Measurements from ENCODE around the gene IMPG2.

Gene IMPG2

GRCh38 chr3:101266566-101266965 is 53.8 kb downstream of the IMPG2 start:
- TF ChIP-seq POU2F2 (IDR thresholded peaks at IDR 0.05; ENCODE audit: low read depth, low read length) (no peak), TAF1 (IDR thresholded peaks at IDR 0.05; ENCODE audit: low read depth, low read length) (no peak), POLR2A (IDR thresholded peaks at IDR 0.05; ENCODE audit: low read depth, low read length) (no peak), POLR2AphosphoS5 (IDR thresholded peaks at IDR 0.05; ENCODE audit: low read depth, low read length) (no peak), SPI1 (IDR thresholded peaks at IDR 0.05; ENCODE audit: low read depth, low read length) (no peak), PAX5 (IDR thresholded peaks at IDR 0.05; ENCODE audit: insufficient read depth, low read length, severe bottlenecking) (no peak)
- FAIRE-seq, result no peak
- DNase-seq (ENCODE audit: insufficient read length, low spot score), result no peak

- FAIRE-seq, result no peak
- DNase-seq (ENCODE audit: insufficient read length, low spot score), result no peak
- no peak for TF ChIP-seq TAF1 (IDR thresholded peaks at IDR 0.05; ENCODE audit: low read depth, low read length)
- no peak for TF ChIP-seq POU2F2 (IDR thresholded peaks at IDR 0.05; ENCODE audit: low read depth, low read length)
- TF ChIP-seq POLR2AphosphoS5 (IDR thresholded peaks at IDR 0.05; ENCODE audit: low read depth, low read length), result no peak
- no peak for TF ChIP-seq SPI1 (IDR thresholded peaks at IDR 0.05; ENCODE audit: low read depth, low read length)
- TF ChIP-seq PAX5 (IDR thresholded peaks at IDR 0.05; ENCODE audit: insufficient read depth, low read length, severe bottlenecking), result no peak
- no peak for TF ChIP-seq POLR2A (IDR thresholded peaks at IDR 0.05; ENCODE audit: low read depth, low read length)
These were observed 54.3 kb downstream of the IMPG2 start for GRCh38 chr3:101266071-101266470.

GRCh38 chr3:101262393-101263240 is 57.8 kb downstream of the IMPG2 start:
- no peak for TF ChIP-seq TAF1 (IDR thresholded peaks at IDR 0.05; ENCODE audit: low read depth, low read length)
- no peak for TF ChIP-seq POLR2A (IDR thresholded peaks at IDR 0.05; ENCODE audit: low read depth, low read length)
- TF ChIP-seq SPI1 (IDR thresholded peaks at IDR 0.05; ENCODE audit: low read depth, low read length), result no peak
- no peak for TF ChIP-seq POLR2AphosphoS5 (IDR thresholded peaks at IDR 0.05; ENCODE audit: low read depth, low read length)
- TF ChIP-seq PAX5 (IDR thresholded peaks at IDR 0.05; ENCODE audit: insufficient read depth, low read length, severe bottlenecking), result no peak
- TF ChIP-seq POU2F2 (IDR thresholded peaks at IDR 0.05; ENCODE audit: low read depth, low read length), result no peak
- FAIRE-seq (no peak), DNase-seq (ENCODE audit: insufficient read length, low spot score) (no peak)

GRCh38 chr3:101261506-101261905 is 58.9 kb downstream of the IMPG2 start:
- TF ChIP-seq TAF1 (IDR thresholded peaks at IDR 0.05; ENCODE audit: low read depth, low read length) (no peak), SPI1 (IDR thresholded peaks at IDR 0.05; ENCODE audit: low read depth, low read length) (no peak), POU2F2 (IDR thresholded peaks at IDR 0.05; ENCODE audit: low read depth, low read length) (no peak), POLR2A (IDR thresholded peaks at IDR 0.05; ENCODE audit: low read depth, low read length) (no peak), POLR2AphosphoS5 (IDR thresholded peaks at IDR 0.05; ENCODE audit: low read depth, low read length) (no peak), PAX5 (IDR thresholded peaks at IDR 0.05; ENCODE audit: insufficient read depth, low read length, severe bottlenecking) (no peak)
- DNase-seq (ENCODE audit: insufficient read length, low spot score), result no peak
- FAIRE-seq, result no peak

- FAIRE-seq (no peak), DNase-seq (ENCODE audit: insufficient read length, low spot score) (no peak)
- no peak for TF ChIP-seq POLR2AphosphoS5 (IDR thresholded peaks at IDR 0.05; ENCODE audit: low read depth, low read length)
- peak; percentile 70 for TF ChIP-seq SPI1 (IDR thresholded peaks at IDR 0.05; ENCODE audit: low read depth, low read length)
These were observed 60.7 kb downstream of the IMPG2 start for GRCh38 chr3:101259485-101260341.

- DNase-seq (ENCODE audit: insufficient read length, low spot score), result no peak
- no peak for TF ChIP-seq POLR2AphosphoS5 (IDR thresholded peaks at IDR 0.05; ENCODE audit: low read depth, low read length)
- TF ChIP-seq TAF1 (IDR thresholded peaks at IDR 0.05; ENCODE audit: low read depth, low read length), result no peak
- no peak for TF ChIP-seq POLR2A (IDR thresholded peaks at IDR 0.05; ENCODE audit: low read depth, low read length)
- TF ChIP-seq PAX5 (IDR thresholded peaks at IDR 0.05; ENCODE audit: insufficient read depth, low read length, severe bottlenecking), result no peak
- TF ChIP-seq POU2F2 (IDR thresholded peaks at IDR 0.05; ENCODE audit: low read depth, low read length), result no peak
- no peak for TF ChIP-seq SPI1 (IDR thresholded peaks at IDR 0.05; ENCODE audit: low read depth, low read length)
- FAIRE-seq, result no peak
These were observed 63.9 kb downstream of the IMPG2 start for GRCh38 chr3:101256511-101256910.

- TF ChIP-seq POLR2AphosphoS5 (IDR thresholded peaks at IDR 0.05; ENCODE audit: low read depth, low read length), result no peak
- TF ChIP-seq SPI1 (IDR thresholded peaks at IDR 0.05; ENCODE audit: low read depth, low read length), result no peak
- no peak for TF ChIP-seq POLR2A (IDR thresholded peaks at IDR 0.05; ENCODE audit: low read depth, low read length)
- TF ChIP-seq PAX5 (IDR thresholded peaks at IDR 0.05; ENCODE audit: insufficient read depth, low read length, severe bottlenecking), result no peak
- TF ChIP-seq POU2F2 (IDR thresholded peaks at IDR 0.05; ENCODE audit: low read depth, low read length), result no peak
- no peak for TF ChIP-seq TAF1 (IDR thresholded peaks at IDR 0.05; ENCODE audit: low read depth, low read length)
- DNase-seq (ENCODE audit: insufficient read length, low spot score), result no peak
- FAIRE-seq, result no peak
These were observed 64.9 kb downstream of the IMPG2 start for GRCh38 chr3:101255441-101255840.

- FAIRE-seq (no peak), DNase-seq (ENCODE audit: insufficient read length, low spot score) (no peak)
- no peak for TF ChIP-seq TAF1 (IDR thresholded peaks at IDR 0.05; ENCODE audit: low read depth, low read length)
- TF ChIP-seq SPI1 (IDR thresholded peaks at IDR 0.05; ENCODE audit: low read depth, low read length), result no peak
- no peak for TF ChIP-seq PAX5 (IDR thresholded peaks at IDR 0.05; ENCODE audit: insufficient read depth, low read length, severe bottlenecking)
- no peak for TF ChIP-seq POLR2A (IDR thresholded peaks at IDR 0.05; ENCODE audit: low read depth, low read length)
- no peak for TF ChIP-seq POU2F2 (IDR thresholded peaks at IDR 0.05; ENCODE audit: low read depth, low read length)
- TF ChIP-seq POLR2AphosphoS5 (IDR thresholded peaks at IDR 0.05; ENCODE audit: low read depth, low read length), result no peak
These were observed 67.0 kb downstream of the IMPG2 start for GRCh38 chr3:101253396-101253795.

GRCh38 chr3:101252945-101253344 is 67.4 kb downstream of the IMPG2 start:
- TF ChIP-seq POLR2A (IDR thresholded peaks at IDR 0.05; ENCODE audit: low read depth, low read length) (no peak), POU2F2 (IDR thresholded peaks at IDR 0.05; ENCODE audit: low read depth, low read length) (no peak), PAX5 (IDR thresholded peaks at IDR 0.05; ENCODE audit: insufficient read depth, low read length, severe bottlenecking) (no peak), SPI1 (IDR thresholded peaks at IDR 0.05; ENCODE audit: low read depth, low read length) (no peak), TAF1 (IDR thresholded peaks at IDR 0.05; ENCODE audit: low read depth, low read length) (no peak), POLR2AphosphoS5 (IDR thresholded peaks at IDR 0.05; ENCODE audit: low read depth, low read length) (no peak)
- FAIRE-seq (no peak), DNase-seq (ENCODE audit: insufficient read length, low spot score) (no peak)
